Liver (tissue), 9 donors: Measurements from ENCODE around the gene SPRYD3. TPM values are rescaled to one million over a fixed set of nuclear protein-coding genes. Genes with fewer than 3 reads are reported as not detected.

Source experiments
- DNase-seq: peaks from one replicate; pipeline ENCODE4 v3.0.0-alpha.2; 2017; ENCODE audit warnings: low spot score
- H3K27ac ChIP-seq, 2 donors: one replicate each; pipeline ENCODE4 v1.7.0; 2013; ENCODE audit warnings: inconsistent platforms in 2 of 2, low read length in 2 of 2, control low read depth in 1 of 2, low read depth in 1 of 2, mild to moderate bottlenecking in 1 of 2
- H3K27me3 ChIP-seq, 4 donors: one replicate each; pipeline versions ENCODE4 v1.6.1 to v1.7.0; 2013; ENCODE audit warnings: low read length in 3 of 4, inconsistent platforms in 1 of 4, mild to moderate bottlenecking in 1 of 4, moderate library complexity in 1 of 4; ENCODE audit not compliant: control insufficient read depth in 4 of 4, insufficient read depth in 4 of 4
- H3K36me3 ChIP-seq, 4 donors: one replicate each; pipeline versions ENCODE4 v1.6.1 to v1.7.0; 2013; ENCODE audit warnings: low read length in 3 of 4, mild to moderate bottlenecking in 3 of 4, low read depth in 1 of 4, moderate library complexity in 1 of 4; ENCODE audit not compliant: control insufficient read depth in 4 of 4, insufficient read depth in 3 of 4
- H3K4me1 ChIP-seq, 4 donors: one replicate each; pipeline versions ENCODE4 v1.6.1 to v1.7.0; 2013; ENCODE audit warnings: low read length in 3 of 4, mild to moderate bottlenecking in 3 of 4, moderate library complexity in 1 of 4; ENCODE audit not compliant: control insufficient read depth in 4 of 4, insufficient read depth in 4 of 4
- H3K4me3 ChIP-seq, 3 donors: one replicate each; pipeline versions ENCODE4 v1.6.1 to v1.7.0; 2013; ENCODE audit warnings: low read length in 3 of 3, control low read depth in 1 of 3, low read depth in 1 of 3, mild to moderate bottlenecking in 1 of 3
- H3K9ac ChIP-seq, 2 donors: one replicate each; pipeline ENCODE4 v1.7.0; 2013; ENCODE audit warnings: low read length in 2 of 2, mild to moderate bottlenecking in 2 of 2, moderate library complexity in 2 of 2, control low read depth in 1 of 2, low read depth in 1 of 2
- H3K9me3 ChIP-seq, 4 donors: one replicate each; pipeline versions ENCODE4 v1.6.1 to v1.7.0; 2013; ENCODE audit warnings: low read length in 3 of 4; ENCODE audit not compliant: control insufficient read depth in 4 of 4
- EGR1 ChIP-seq, 2 donors: IDR thresholded peaks; 2 replicates each; pipeline ENCODE4 v1.6.1; 2016 to 2018; ENCODE audit warnings: antibody characterized with exemption in 2 of 2, low read depth in 2 of 2
- FOXA2 ChIP-seq: IDR thresholded peaks from 2 replicates; pipeline ENCODE4 v1.6.1; 2016; ENCODE audit warnings: antibody characterized with exemption
- GABPA ChIP-seq, 2 donors: IDR thresholded peaks in 1 of 2; conservative IDR thresholded peaks in 1 of 2; 2 replicates each; pipeline ENCODE4 v1.6.1; 2016; ENCODE audit warnings: antibody characterized with exemption in 2 of 2, mild to moderate bottlenecking in 1 of 2, moderate library complexity in 1 of 2
- JUND ChIP-seq, 2 donors: IDR thresholded peaks; 2 replicates each; pipeline ENCODE4 v1.6.1; 2016; ENCODE audit warnings: antibody characterized with exemption in 2 of 2
- NR2F2 ChIP-seq: IDR thresholded peaks from 2 replicates; pipeline ENCODE4 v1.6.1; 2016; ENCODE audit warnings: antibody characterized with exemption
- RAD21 ChIP-seq, 2 donors: IDR thresholded peaks; 2 replicates each; pipeline ENCODE4 v1.6.1; 2016; ENCODE audit warnings: antibody characterized with exemption in 2 of 2, mild to moderate bottlenecking in 2 of 2
- SP1 ChIP-seq: IDR thresholded peaks from 2 replicates; pipeline ENCODE4 v1.6.1; 2018; ENCODE audit warnings: antibody characterized with exemption, mild to moderate bottlenecking
- TAF1 ChIP-seq: conservative IDR thresholded peaks from 2 replicates; pipeline ENCODE4 v1.6.1; 2016; ENCODE audit warnings: antibody characterized with exemption, mild to moderate bottlenecking
- YY1 ChIP-seq: IDR thresholded peaks from 2 replicates; pipeline ENCODE4 v1.6.1; 2016; ENCODE audit warnings: antibody characterized with exemption, mild to moderate bottlenecking
- WGBS: extraction: QIAGEN DNeasy Blood & Tissue Kit; methylation state at CpG from one replicate; pipeline ENCODE4 v1.1.7; 2013; 5-methylcytosine and 5-hydroxymethylcytosine counted together
- polyA plus RNA-seq, 2 donors: library from polyadenylated mRNA; stranded (reverse) in 1 of 2; unstranded in 1 of 2; fragments of 200-250 nt in 1 of 2; fragments of >200 nt in 1 of 2; fragmentation: Nextera tagmentation in 1 of 2; extraction: Ambion mirVana in 1 of 2; gene quantifications; one replicate each; pipeline versions ENCODE4 v1.2.1 to v1.2.3, GENCODE V29; 2013 to 2015
- total RNA-seq, 2 donors: library from RNA; depleted of rRNA; stranded (reverse); fragments of >200 nt; gene quantifications; one replicate each; pipeline ENCODE4 v1.2.3, GENCODE V29; 2014
- TF ChIP-seq, protein P1 (sequence below): IDR thresholded peaks from 2 replicates; pipeline ENCODE4 v1.6.1; 2016; ENCODE audit warnings: antibody characterized with exemption
- TF ChIP-seq, protein P2 (sequence below): fragments of 150-350 bp; IDR thresholded peaks from 2 replicates; pipeline ENCODE4 v1.5.1; 2017; ENCODE audit warnings: improper control_type of control experiment, low read depth, low read length; ENCODE audit not compliant: missing input control
- TF ChIP-seq, protein P3 (sequence below): IDR thresholded peaks from 2 replicates; pipeline ENCODE4 v1.6.1; 2016; ENCODE audit warnings: antibody characterized with exemption
- TF ChIP-seq, protein P4 (sequence below): IDR thresholded peaks from 2 replicates; pipeline ENCODE4 v1.6.1; 2016; ENCODE audit warnings: antibody characterized with exemption, mild to moderate bottlenecking
- donor health status: healthy.
- donor health status: healthy.
- donor health status: healthy.
- donor health status: healthy.
- donor health status: healthy.

SPRYD3 gene, protein sequence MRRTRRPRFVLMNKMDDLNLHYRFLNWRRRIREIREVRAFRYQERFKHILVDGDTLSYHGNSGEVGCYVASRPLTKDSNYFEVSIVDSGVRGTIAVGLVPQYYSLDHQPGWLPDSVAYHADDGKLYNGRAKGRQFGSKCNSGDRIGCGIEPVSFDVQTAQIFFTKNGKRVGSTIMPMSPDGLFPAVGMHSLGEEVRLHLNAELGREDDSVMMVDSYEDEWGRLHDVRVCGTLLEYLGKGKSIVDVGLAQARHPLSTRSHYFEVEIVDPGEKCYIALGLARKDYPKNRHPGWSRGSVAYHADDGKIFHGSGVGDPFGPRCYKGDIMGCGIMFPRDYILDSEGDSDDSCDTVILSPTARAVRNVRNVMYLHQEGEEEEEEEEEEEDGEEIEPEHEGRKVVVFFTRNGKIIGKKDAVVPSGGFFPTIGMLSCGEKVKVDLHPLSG
- total RNA-seq (10 to 100 TPM in 1 of 2 donors, 1 to 10 TPM in 1; 6.0 to 15.2 TPM), polyA plus RNA-seq (10 to 100 TPM; 11.3 to 20.3 TPM)

DNA sequence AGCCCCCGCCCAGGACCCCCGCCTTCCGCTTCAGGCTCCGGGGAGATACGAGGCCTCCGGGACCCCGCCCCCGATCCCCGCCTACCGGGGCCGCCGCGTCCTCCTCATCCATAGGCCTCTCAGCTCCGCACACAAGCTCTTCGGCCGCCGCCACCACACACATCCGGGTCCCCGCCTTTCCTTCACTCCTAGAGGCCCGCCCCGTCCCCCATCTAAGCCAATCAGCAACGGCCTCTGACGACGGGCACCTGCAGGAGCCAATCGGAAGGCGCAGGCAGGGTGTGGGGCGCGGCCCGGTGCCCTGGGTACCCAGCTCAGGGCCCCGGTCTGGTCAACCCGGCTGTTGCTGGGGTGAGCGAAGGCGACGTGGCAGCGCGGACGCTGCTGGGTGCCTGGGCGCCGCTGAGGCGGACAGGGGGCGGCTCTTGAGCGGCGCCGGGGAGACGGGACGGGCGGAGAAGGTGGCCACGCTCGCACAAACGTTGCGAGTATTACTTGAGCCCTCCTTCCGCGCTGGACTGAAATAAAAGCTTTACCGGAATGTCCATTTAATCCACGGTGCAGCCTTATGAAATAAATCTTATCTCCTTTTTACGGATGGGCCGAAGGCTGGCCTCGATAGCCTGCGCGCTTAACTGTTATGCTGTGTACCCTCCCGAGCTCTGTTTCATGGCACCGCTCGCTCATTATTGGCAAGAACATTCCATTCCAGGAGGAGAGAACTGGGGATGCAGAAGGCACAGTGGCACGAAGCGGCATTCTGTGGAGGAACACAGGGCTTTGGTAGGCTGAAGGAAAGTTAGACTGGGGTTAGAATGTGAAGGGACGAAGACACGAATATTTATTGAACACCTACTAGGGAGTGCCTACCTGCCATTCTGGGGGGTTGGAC, at the start of gene SPRYD3:
Gene SPRYD3 (minus strand): TSS at position 165 of the 892 bp plus-strand sequence. CDS start 57 bp downstream, at position 108.
- WGBS, result 3% methylated on average over 67 of the region's 67 CpGs
- H3K4me3 ChIP-seq, result peak within 1 kb of the TSS; percentile 80 to 82 (median 82)
- TF ChIP-seq, protein P1, sequence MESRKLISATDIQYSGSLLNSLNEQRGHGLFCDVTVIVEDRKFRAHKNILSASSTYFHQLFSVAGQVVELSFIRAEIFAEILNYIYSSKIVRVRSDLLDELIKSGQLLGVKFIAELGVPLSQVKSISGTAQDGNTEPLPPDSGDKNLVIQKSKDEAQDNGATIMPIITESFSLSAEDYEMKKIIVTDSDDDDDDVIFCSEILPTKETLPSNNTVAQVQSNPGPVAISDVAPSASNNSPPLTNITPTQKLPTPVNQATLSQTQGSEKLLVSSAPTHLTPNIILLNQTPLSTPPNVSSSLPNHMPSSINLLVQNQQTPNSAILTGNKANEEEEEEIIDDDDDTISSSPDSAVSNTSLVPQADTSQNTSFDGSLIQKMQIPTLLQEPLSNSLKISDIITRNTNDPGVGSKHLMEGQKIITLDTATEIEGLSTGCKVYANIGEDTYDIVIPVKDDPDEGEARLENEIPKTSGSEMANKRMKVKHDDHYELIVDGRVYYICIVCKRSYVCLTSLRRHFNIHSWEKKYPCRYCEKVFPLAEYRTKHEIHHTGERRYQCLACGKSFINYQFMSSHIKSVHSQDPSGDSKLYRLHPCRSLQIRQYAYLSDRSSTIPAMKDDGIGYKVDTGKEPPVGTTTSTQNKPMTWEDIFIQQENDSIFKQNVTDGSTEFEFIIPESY, result no peak
- no peak for TF ChIP-seq EGR1 (IDR thresholded peaks at IDR 0.05; ENCODE audit: low read depth in 2 of 2)
- TF ChIP-seq, protein P2, sequence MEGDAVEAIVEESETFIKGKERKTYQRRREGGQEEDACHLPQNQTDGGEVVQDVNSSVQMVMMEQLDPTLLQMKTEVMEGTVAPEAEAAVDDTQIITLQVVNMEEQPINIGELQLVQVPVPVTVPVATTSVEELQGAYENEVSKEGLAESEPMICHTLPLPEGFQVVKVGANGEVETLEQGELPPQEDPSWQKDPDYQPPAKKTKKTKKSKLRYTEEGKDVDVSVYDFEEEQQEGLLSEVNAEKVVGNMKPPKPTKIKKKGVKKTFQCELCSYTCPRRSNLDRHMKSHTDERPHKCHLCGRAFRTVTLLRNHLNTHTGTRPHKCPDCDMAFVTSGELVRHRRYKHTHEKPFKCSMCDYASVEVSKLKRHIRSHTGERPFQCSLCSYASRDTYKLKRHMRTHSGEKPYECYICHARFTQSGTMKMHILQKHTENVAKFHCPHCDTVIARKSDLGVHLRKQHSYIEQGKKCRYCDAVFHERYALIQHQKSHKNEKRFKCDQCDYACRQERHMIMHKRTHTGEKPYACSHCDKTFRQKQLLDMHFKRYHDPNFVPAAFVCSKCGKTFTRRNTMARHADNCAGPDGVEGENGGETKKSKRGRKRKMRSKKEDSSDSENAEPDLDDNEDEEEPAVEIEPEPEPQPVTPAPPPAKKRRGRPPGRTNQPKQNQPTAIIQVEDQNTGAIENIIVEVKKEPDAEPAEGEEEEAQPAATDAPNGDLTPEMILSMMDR, result no peak
- TF ChIP-seq YY1, result peak; percentile 69
- TF ChIP-seq, protein P3, sequence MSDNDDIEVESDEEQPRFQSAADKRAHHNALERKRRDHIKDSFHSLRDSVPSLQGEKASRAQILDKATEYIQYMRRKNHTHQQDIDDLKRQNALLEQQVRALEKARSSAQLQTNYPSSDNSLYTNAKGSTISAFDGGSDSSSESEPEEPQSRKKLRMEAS, result no peak
- peak; percentile 37 to 75 for TF ChIP-seq GABPA (IDR thresholded peaks at IDR 0.05 in 1 of 2, conservative IDR thresholded peaks at IDR 0.05 in 1 of 2)
- peak; percentile 21 for TF ChIP-seq NR2F2
- TF ChIP-seq, protein P4, sequence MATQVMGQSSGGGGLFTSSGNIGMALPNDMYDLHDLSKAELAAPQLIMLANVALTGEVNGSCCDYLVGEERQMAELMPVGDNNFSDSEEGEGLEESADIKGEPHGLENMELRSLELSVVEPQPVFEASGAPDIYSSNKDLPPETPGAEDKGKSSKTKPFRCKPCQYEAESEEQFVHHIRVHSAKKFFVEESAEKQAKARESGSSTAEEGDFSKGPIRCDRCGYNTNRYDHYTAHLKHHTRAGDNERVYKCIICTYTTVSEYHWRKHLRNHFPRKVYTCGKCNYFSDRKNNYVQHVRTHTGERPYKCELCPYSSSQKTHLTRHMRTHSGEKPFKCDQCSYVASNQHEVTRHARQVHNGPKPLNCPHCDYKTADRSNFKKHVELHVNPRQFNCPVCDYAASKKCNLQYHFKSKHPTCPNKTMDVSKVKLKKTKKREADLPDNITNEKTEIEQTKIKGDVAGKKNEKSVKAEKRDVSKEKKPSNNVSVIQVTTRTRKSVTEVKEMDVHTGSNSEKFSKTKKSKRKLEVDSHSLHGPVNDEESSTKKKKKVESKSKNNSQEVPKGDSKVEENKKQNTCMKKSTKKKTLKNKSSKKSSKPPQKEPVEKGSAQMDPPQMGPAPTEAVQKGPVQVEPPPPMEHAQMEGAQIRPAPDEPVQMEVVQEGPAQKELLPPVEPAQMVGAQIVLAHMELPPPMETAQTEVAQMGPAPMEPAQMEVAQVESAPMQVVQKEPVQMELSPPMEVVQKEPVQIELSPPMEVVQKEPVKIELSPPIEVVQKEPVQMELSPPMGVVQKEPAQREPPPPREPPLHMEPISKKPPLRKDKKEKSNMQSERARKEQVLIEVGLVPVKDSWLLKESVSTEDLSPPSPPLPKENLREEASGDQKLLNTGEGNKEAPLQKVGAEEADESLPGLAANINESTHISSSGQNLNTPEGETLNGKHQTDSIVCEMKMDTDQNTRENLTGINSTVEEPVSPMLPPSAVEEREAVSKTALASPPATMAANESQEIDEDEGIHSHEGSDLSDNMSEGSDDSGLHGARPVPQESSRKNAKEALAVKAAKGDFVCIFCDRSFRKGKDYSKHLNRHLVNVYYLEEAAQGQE, result peak; percentile 81
- no peak for TF ChIP-seq TAF1
- TF ChIP-seq RAD21 (IDR thresholded peaks at IDR 0.05), result peak; percentile 8 to 23
- peak; percentile 99 for TF ChIP-seq SP1
- no peak for TF ChIP-seq JUND (IDR thresholded peaks at IDR 0.05)
- TF ChIP-seq FOXA2, result no peak
- DNase-seq, result peak; percentile 99
- H3K27me3 ChIP-seq, result no peaks in the 10 kb centered on the region
- peaks cover 6 to 16% (median 8%) of the 10 kb centered on the region in 4 donors for H3K36me3 ChIP-seq
- H3K9me3 ChIP-seq, result no peaks in the 10 kb centered on the region
- peaks cover 5 to 17% (median 11%) of the 10 kb centered on the region in 4 donors for H3K4me1 ChIP-seq
- peak within 1 kb of the TSS; percentile 48 to 72 for H3K9ac ChIP-seq
- peak within 1 kb of the TSS; percentile 74 to 90 for H3K27ac ChIP-seq
